Tibial nerve (tissue), 4 donors: Measurements from ENCODE around the gene SCGB1C2. TPM values are rescaled to one million over a fixed set of nuclear protein-coding genes. Genes with fewer than 3 reads are reported as not detected.

ENCODE experiments used
- DNase-seq, 2 donors: peaks; one replicate each; pipeline ENCODE4 v3.0.0-alpha.2; 2019; ENCODE audit warnings: low spot score in 2 of 2
- H3K27ac ChIP-seq, 4 donors: fragments of 200-600 bp; sonication (generic) in 3 of 4; one replicate each; pipeline ENCODE4 v1.5.1; 2017 to 2019; ENCODE audit warnings: mild to moderate bottlenecking in 1 of 4
- H3K27me3 ChIP-seq, 2 donors: fragments of 200-600 bp; sonication (generic) in 1 of 2; one replicate each; pipeline versions ENCODE4 v1.5.1 to v1.6.0; 2017 to 2019
- H3K36me3 ChIP-seq, 3 donors: fragments of 200-600 bp; sonication (generic); one replicate each; pipeline ENCODE4 v1.5.1; 2018 to 2019
- H3K4me1 ChIP-seq, 4 donors: fragments of 200-600 bp; sonication (generic) in 3 of 4; one replicate each; pipeline ENCODE4 v1.5.1; 2017 to 2019
- H3K4me3 ChIP-seq, 4 donors: fragments of 200-600 bp; sonication (generic) in 3 of 4; one replicate each; pipeline ENCODE4 v1.5.1; 2017 to 2019; ENCODE audit warnings: mild to moderate bottlenecking in 1 of 4, moderate library complexity in 1 of 4
- H3K9me3 ChIP-seq, 4 donors: fragments of 200-600 bp; sonication (generic) in 3 of 4; one replicate each; pipeline ENCODE4 v1.5.1; 2017 to 2019
- CTCF ChIP-seq, 5 experiments: fragments of 200-600 bp in 3 of 5; fragments of 450-650 bp in 2 of 5; sonication (generic) in 3 of 5; IDR thresholded peaks; one replicate each; pipeline ENCODE4 v1.5.1; 2016 to 2019; ENCODE audit warnings: antibody characterized with exemption in 5 of 5, mild to moderate bottlenecking in 3 of 5, moderate library complexity in 2 of 5
- EP300 ChIP-seq, 2 donors: sonication (generic); formaldehyde crosslinking; IDR thresholded peaks; one replicate each; pipeline ENCODE4 v1.6.1; 2017; ENCODE audit warnings: antibody characterized with exemption in 2 of 2, mild to moderate bottlenecking in 1 of 2
- POLR2A ChIP-seq, 2 donors: fragments of 450-650 bp; IDR thresholded peaks; one replicate each; pipeline ENCODE4 v1.6.1; 2017; ENCODE audit warnings: antibody characterized with exemption in 2 of 2, mild to moderate bottlenecking in 2 of 2, moderate library complexity in 2 of 2
- WGBS, 2 donors: methylation state at CpG; one replicate each; pipeline ENCODE4 v1.1.5; 2018; 5-methylcytosine and 5-hydroxymethylcytosine counted together
- total RNA-seq, 4 donors: library from RNA; depleted of rRNA; stranded (reverse); fragments of >200 nt; gene quantifications; one replicate each; pipeline ENCODE4 v1.1.0, GENCODE V29; 2016

Gene SCGB1C2
- total RNA-seq, 4 donors from 2014 or later, result not detected

DNA sequence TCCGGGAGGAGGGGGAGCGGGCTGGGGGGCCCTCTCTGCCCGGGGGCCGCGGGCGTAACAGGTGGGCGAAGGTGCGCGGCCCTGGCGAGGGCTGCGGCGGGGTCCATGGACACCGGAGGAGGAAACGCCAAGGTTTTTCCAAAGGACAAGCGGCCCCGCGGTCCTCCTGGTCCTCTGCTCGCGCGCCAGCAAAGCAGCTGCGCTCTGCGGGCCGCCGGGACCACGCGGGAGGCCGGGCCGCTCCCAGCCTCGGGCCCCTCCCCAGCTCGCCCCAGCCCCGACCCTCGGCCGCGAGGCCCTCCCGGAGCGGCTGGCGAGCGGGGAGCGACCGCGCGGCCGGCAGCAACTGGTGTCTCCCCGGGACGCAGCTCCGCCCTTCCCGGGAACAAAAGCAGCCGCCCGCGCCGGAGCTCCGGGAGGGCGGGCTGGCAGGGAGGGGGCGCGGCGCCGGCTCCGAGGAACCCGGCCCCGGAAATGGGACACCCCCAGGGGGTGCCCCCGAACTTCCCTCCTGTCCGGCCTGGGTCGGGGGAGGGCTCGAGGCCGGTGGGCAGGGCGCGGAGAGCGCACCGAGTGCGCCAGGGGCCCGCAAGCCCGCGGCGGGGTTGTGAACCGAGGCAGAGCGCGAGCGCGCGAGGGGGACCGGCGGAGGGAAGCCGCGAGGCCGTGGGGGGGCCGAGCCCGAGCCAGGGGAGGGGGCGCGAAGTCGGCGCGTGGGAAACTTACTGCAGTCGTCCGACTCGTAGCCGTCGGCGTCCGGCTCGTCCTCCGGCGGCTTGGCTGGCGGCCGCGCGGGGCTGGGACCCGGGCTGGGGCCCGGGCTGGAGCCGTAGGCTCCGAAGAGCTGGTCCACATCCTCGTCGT is 43.2 kb downstream of the SCGB1C2 start:
- H3K27ac ChIP-seq, result peak overlapping the region in 2 of 4 donors; percentile 30 to 73
- no peaks in the 10 kb centered on the region for H3K9me3 ChIP-seq
- TF ChIP-seq CTCF (IDR thresholded peaks at IDR 0.05) (no peak), EP300 (IDR thresholded peaks at IDR 0.05) (no peak)
- H3K4me1 ChIP-seq, result peaks cover 0 to 34% (median 0%) of the 10 kb centered on the region in 4 donors
- peak overlapping the region; percentile 17 to 52 (median 22) for H3K4me3 ChIP-seq
- DNase-seq, result no peak
- H3K36me3 ChIP-seq, result no peaks in the 10 kb centered on the region
- H3K27me3 ChIP-seq, result peaks cover 0 to 61% of the 10 kb centered on the region in 2 donors
- WGBS, 2 donors, result 0 to 3% methylated on average over 12 to 38 of the region's 112 CpGs

- peaks cover 0 to 61% of the 10 kb centered on the region in 2 donors for H3K27me3 ChIP-seq
- no peaks in the 10 kb centered on the region for H3K9me3 ChIP-seq
- WGBS, 2 donors, result 4 to 5% methylated on average over 31 to 48 of the region's 120 CpGs
- peak within 1 kb of the TSS in 3 of 4 donors; percentile 18 to 52 (median 26) for H3K4me3 ChIP-seq
- peak within 1 kb of the TSS in 2 of 4 donors; percentile 30 to 73 for H3K27ac ChIP-seq
- H3K36me3 ChIP-seq, result no peaks in the 10 kb centered on the region
- H3K4me1 ChIP-seq, result peaks cover 0 to 34% (median 0%) of the 10 kb centered on the region in 4 donors
- peak in 1 of 5 experiments; percentile 21 for TF ChIP-seq CTCF (IDR thresholded peaks at IDR 0.05)
- no peak for TF ChIP-seq POLR2A (IDR thresholded peaks at IDR 0.05)
- no peak for DNase-seq
These were observed 44.1 kb downstream of the SCGB1C2 start, which contains the start of gene DOC2B for GRCh38 chr17:181245-182049. Gene DOC2B, minus strand, starts transcription at chr17:181650. Its CDS starts 171 bp downstream, at chr17:181479.

DNA sequence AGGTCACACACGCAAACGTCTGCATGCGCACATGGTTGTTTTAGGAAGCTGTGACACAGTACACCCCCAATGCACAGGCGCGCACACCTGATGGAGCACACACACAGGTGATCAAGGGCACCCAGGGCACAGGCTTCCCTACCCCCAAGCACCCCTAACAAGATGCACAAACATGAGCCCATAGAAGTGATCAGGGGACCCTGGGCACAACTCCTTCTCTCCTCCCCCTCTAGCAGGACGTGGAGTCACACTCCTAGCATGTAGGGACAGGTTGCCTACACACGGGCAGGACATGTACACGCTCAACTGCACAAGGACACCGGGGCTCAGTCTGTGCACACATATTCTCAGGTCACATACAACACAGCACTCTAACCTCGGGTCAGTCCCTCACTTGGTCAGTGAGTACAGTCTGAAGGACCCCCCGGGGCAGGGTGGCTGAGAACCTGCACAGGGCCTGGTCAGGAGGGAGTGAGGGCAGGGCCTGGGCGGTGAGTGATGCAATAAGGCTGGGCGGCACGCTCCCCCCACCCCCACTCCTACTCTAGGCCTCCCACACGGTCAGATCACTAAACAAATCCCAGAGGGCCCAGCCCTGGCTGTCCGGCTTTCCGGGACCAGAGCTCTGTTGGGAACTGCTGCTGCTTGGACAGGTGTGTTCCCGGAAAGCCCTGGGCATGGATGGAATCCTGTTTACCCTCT is 44.8 kb downstream of the SCGB1C2 start:
- no peak for TF ChIP-seq CTCF (IDR thresholded peaks at IDR 0.05)
- Histone ChIP-seq H3K36me3 (no peaks in the 10 kb centered on the region), H3K9me3 (no peaks in the 10 kb centered on the region), H3K27ac (no peak overlapping the region), H3K27me3 (peaks cover 0 to 55% of the 10 kb centered on the region in 2 donors), H3K4me1 (peaks cover 0 to 34% (median 0%) of the 10 kb centered on the region in 4 donors), H3K4me3 (peak overlapping the region in 2 of 4 donors; percentile 18 to 52)
- DNase-seq, result no peak
- WGBS, 2 donors, result 50 to 60% methylated on average over 12 to 18 of the region's 18 CpGs

DNA sequence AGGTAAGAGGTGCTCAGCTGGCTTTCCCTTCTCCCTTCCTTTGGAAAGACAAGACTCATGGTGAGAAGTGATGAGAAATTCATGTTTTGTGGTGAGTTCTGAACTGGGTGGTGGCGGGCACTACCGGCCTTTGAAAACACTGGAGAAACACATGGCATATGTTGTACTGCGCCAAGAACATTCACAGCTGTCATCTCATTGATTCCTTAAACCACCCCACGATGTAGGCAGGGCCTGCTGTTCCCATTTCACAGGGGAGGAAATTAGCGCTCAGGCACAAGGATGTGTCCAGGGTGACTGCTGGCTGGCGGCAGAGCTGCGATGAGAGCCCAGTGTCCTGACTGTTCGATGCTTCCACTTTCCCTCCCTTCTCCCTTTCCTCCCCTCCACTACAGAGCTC is 45.7 kb downstream of the SCGB1C2 start:
- Histone ChIP-seq H3K27me3 (peaks cover 0 to 49% of the 10 kb centered on the region in 2 donors), H3K4me3 (no peak overlapping the region), H3K27ac (no peak overlapping the region), H3K4me1 (peaks cover 0 to 34% (median 0%) of the 10 kb centered on the region in 4 donors), H3K9me3 (no peaks in the 10 kb centered on the region), H3K36me3 (no peaks in the 10 kb centered on the region)
- WGBS, 2 donors, result 64 to 81% methylated on average over 8 of the region's 8 CpGs
- TF ChIP-seq EP300 (IDR thresholded peaks at IDR 0.05), result no peak
- TF ChIP-seq CTCF (IDR thresholded peaks at IDR 0.05), result no peak
- no peak for TF ChIP-seq POLR2A (IDR thresholded peaks at IDR 0.05)
- DNase-seq, result no peak
